Endometrial microvascular endothelial cells (primary cell): Measurements from ENCODE around the gene CDC6. TPM values are rescaled to one million over a fixed set of nuclear protein-coding genes. Genes with fewer than 3 reads are reported as not detected.

ENCODE experiments used
- in situ Hi-C: cut with HindIII; loops from 2 replicates; pipeline ENCODE4 v1.10.0; 2017; ENCODE audit warnings: low sequenced_read_pairs, low pct_unique_long_range_greater_than_20kb; ENCODE audit errors: inconsistent ontology term
- total RNA-seq: library from RNA; depleted of rRNA; stranded (reverse); fragments of >200 nt; gene quantifications from one replicate; pipeline ENCODE4 v1.2.3, GENCODE V29; 2015; ENCODE audit errors: inconsistent ontology term

The CDC6 gene
- total RNA-seq, 1 donor from 2014 or later = 40.8 TPM

GRCh38 chr17:40309031-40309948, 21.6 kb downstream of the CDC6 start, which contains the start of gene RARA:
TSS of gene RARA (plus strand) at chr17:40309180. CDS start at chr17:40331219, 22,039 bp downstream.
- in situ Hi-C loops = no loop called here

- in situ Hi-C loops = loop anchor here (10.0 kb wide), 1 partner anchor 55 kb away; the partner anchor contains the start of gene GJD3
These were observed 22.4 kb downstream of the CDC6 start for GRCh38 chr17:40309949-40310510.

GRCh38 chr17:40310882-40311391, 23.3 kb downstream of the CDC6 start:
- in situ Hi-C loops = loop anchor here (10.0 kb wide), 1 partner anchor 54 kb away; the partner anchor contains the start of gene GJD3

- in situ Hi-C loops = loop anchor here (10.0 kb wide), 1 partner anchor 53 kb away; the partner anchor contains the start of gene GJD3
These were observed 23.9 kb downstream of the CDC6 start for GRCh38 chr17:40311575-40311974.

GRCh38 chr17:40312131-40312731, 24.6 kb downstream of the CDC6 start:
- in situ Hi-C loops = loop anchor here (10.0 kb wide), 1 partner anchor 53 kb away; the partner anchor contains the start of gene GJD3

- in situ Hi-C loops = loop anchor here (10.0 kb wide), 1 partner anchor 52 kb away; the partner anchor contains the start of gene GJD3
These were observed 25.4 kb downstream of the CDC6 start for GRCh38 chr17:40312893-40313667.

GRCh38 chr17:40313668-40314583, 26.2 kb downstream of the CDC6 start:
- in situ Hi-C loops = loop anchor here (10.0 kb wide), 1 partner anchor 51 kb away; the partner anchor contains the start of gene GJD3

GRCh38 chr17:40314584-40314956, 26.9 kb downstream of the CDC6 start:
- in situ Hi-C loops = loop anchor here (10.0 kb wide), 1 partner anchor 50 kb away; the partner anchor contains the start of gene GJD3

- in situ Hi-C loops = loop anchor here (10.0 kb wide), 1 partner anchor 50 kb away; the partner anchor contains the start of gene GJD3
These were observed 27.5 kb downstream of the CDC6 start for GRCh38 chr17:40315206-40315605.

- in situ Hi-C loops = loop anchor here (10.0 kb wide), 1 partner anchor 49 kb away; the partner anchor contains the start of gene GJD3
These were observed 28.2 kb downstream of the CDC6 start for GRCh38 chr17:40315678-40316570.

GRCh38 chr17:40316571-40317344, 29.1 kb downstream of the CDC6 start:
- in situ Hi-C loops = loop anchor here (10.0 kb wide), 1 partner anchor 48 kb away; the partner anchor contains the start of gene GJD3

- in situ Hi-C loops = loop anchor here (10.0 kb wide), 1 partner anchor 47 kb away; the partner anchor contains the start of gene GJD3
These were observed 29.7 kb downstream of the CDC6 start for GRCh38 chr17:40317345-40317873.

GRCh38 chr17:40317880-40318829, 30.5 kb downstream of the CDC6 start:
- in situ Hi-C loops = loop anchor here (10.0 kb wide), 1 partner anchor 47 kb away; the partner anchor contains the start of gene GJD3

GRCh38 chr17:40318830-40319391, 31.2 kb downstream of the CDC6 start:
- in situ Hi-C loops = loop anchor here (10.0 kb wide), 1 partner anchor 46 kb away; the partner anchor contains the start of gene GJD3
